ENCODE data around the gene HEPH. TPM values are rescaled to one million over a fixed set of nuclear protein-coding genes. Genes with fewer than 3 reads are reported as not detected.
"Not testable (repeated sequence)": the region's sequence is repeated elsewhere in the genome, so short reads cannot be mapped to it uniquely, and the experiment has no call there.

Gene HEPH
- total RNA-seq, 1 donor from 2014 or later, result 20.9 TPM

GRCh38 chrX:66203114-66203513, 39.1 kb downstream of the HEPH start:
- no peak for DNase-seq

- no peak for DNase-seq
These were observed 57.8 kb downstream of the HEPH start for GRCh38 chrX:66221856-66222255.

GRCh38 chrX:66232296-66232695, 68.2 kb downstream of the HEPH start:
- no peak for DNase-seq

GRCh38 chrX:66233209-66233608, 69.2 kb downstream of the HEPH start:
- no peak for DNase-seq

- not testable (repeated sequence) for DNase-seq
These were observed 69.9 kb downstream of the HEPH start for GRCh38 chrX:66233904-66234303.

GRCh38 chrX:66255359-66255967, 91.4 kb downstream of the HEPH start:
- DNase-seq, result no peak

- no peak for DNase-seq
These were observed 98.8 kb downstream of the HEPH start for GRCh38 chrX:66262807-66263206.

Other genes with a start within 250 kb of the HEPH start
- 22.6 TPM for gene VSIG4, start 124.2 kb upstream of the HEPH start, total RNA-seq

Measured in skin of body (tissue), 2 donors.